ENCODE results near the gene PAIP2.
"Not testable (repeated sequence)": the region's sequence is repeated elsewhere in the genome, so short reads cannot be mapped to it uniquely, and the experiment has no call there.

DNA sequence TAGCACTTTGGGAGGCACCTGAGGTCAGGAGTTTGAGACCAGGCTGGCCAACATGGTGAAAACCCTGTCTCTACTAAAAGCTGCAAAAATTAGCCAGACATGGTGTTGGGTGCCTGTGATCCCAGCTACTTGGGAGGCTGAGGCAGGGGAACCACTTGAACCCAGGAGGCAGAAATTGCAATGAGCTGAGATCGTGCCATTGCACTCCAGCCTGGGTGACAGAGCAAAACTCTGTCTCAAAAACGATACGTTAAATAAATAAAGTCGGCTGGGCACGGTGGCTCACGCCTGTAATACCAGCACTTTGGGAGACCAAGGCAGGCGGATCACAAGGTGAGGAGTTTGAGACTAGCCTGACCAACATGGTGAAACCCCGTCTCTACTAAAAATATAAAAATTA lies 14.2 kb downstream of the PAIP2 start:
- TF ChIP-seq, protein P1, sequence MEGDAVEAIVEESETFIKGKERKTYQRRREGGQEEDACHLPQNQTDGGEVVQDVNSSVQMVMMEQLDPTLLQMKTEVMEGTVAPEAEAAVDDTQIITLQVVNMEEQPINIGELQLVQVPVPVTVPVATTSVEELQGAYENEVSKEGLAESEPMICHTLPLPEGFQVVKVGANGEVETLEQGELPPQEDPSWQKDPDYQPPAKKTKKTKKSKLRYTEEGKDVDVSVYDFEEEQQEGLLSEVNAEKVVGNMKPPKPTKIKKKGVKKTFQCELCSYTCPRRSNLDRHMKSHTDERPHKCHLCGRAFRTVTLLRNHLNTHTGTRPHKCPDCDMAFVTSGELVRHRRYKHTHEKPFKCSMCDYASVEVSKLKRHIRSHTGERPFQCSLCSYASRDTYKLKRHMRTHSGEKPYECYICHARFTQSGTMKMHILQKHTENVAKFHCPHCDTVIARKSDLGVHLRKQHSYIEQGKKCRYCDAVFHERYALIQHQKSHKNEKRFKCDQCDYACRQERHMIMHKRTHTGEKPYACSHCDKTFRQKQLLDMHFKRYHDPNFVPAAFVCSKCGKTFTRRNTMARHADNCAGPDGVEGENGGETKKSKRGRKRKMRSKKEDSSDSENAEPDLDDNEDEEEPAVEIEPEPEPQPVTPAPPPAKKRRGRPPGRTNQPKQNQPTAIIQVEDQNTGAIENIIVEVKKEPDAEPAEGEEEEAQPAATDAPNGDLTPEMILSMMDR (conservative IDR thresholded peaks at IDR 0.05; ENCODE audit: low read length), result not testable (repeated sequence)
- TF ChIP-seq EZH2phosphoT487 (IDR thresholded peaks at IDR 0.05; ENCODE audit: borderline replicate concordance, low read depth, low read length), result not testable (repeated sequence)
